ENCODE data around the gene ASF1B. TPM values are rescaled to one million over a fixed set of nuclear protein-coding genes. Genes with fewer than 3 reads are reported as not detected.
"Not testable (repeated sequence)": the region's sequence is repeated elsewhere in the genome, so short reads cannot be mapped to it uniquely, and the experiment has no call there.

ASF1B gene
- total RNA-seq (0.26 and 2.6 TPM in 2 replicates), polyA plus RNA-seq (6.5 and 26.2 TPM in 2 replicates), polyA minus RNA-seq (ENCODE audit: low replicate concordance) (5.1 and 35.9 TPM in 2 replicates)
- polyA plus RNA-seq (2012) = 6.4 and 27.2 TPM in 2 replicates

DNA sequence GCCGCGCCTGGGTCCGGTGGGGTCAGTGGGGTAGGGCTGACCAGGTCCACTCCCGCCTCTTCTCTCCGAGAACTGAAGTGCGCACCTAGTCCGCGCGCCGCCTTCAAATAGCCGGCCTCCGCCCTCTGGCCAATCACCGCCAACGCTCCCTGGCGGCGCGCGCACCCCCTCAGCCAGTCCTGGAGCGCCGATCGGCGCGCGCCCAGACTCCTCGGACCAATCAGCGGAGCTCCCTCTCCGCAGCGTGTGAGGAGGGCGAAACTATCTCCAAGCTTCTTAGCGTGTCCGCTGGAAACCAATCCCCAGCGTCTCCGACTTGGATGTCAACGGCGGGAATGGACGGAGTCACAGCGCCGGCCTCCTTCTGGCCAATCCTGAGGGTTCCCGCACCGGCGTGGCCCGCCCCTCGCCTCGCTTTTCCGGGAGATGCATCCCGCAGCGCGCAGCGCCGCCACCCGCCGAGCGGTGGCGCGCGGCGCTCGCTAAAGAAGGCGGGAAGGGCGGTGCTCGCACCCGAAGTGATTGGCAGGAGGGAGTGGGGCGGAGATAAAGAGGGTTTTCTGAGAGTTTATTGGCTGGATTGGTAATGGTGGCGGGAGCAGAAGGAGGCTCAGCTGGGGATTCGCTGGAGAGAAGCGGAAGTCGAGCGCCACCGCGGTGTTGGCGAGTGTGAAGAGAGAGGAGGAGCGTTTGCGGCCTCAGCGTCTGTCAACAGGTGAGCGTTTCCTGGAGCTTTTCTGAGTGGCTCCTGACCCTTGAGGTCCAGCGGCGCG, at the start of gene ASF1B:
Gene ASF1B, minus strand, starts transcription at position 81 of the 773 bp plus-strand sequence. CDS start 133 bp downstream, outside the sequence.
- Histone ChIP-seq H3K9me3 (ENCODE audit: control insufficient read depth, insufficient read depth, low read depth, low read length) (no peaks in the 10 kb centered on the region), H3K27me3 (ENCODE audit: control insufficient read depth, insufficient read depth, low read length) (no peaks in the 10 kb centered on the region), H3K4me1 (ENCODE audit: control insufficient read depth, extremely low read depth, insufficient read depth, low read length) (peaks cover 5% of the 10 kb centered on the region), H2AFZ (ENCODE audit: low read length) (peak within 1 kb of the TSS; percentile 91), H3K9ac (ENCODE audit: insufficient read depth, low read length) (peak within 1 kb of the TSS; percentile 82), H3K27ac (ENCODE audit: insufficient read depth, low read length) (peak within 1 kb of the TSS; percentile 85), H3K4me3 (replicated peaks in 1 of 4; ENCODE audit: control extremely low read depth in 1 of 4, insufficient read depth in 1 of 4, low read depth in 3 of 4, low read length in 4 of 4) (peak within 1 kb of the TSS; percentile 77 to 85 (median 80)), H3K36me3 (ENCODE audit: control insufficient read depth, insufficient read depth, low read length) (no peaks in the 10 kb centered on the region), H3K4me2 (ENCODE audit: extremely low read depth, insufficient read depth, low read length) (peak within 1 kb of the TSS; percentile 89), H3K79me2 (ENCODE audit: control insufficient read depth, insufficient read depth, low read length) (peaks cover 13% of the 10 kb centered on the region), H4K20me1 (ENCODE audit: control insufficient read depth, extremely low read depth, insufficient read depth, low read length) (no peaks in the 10 kb centered on the region)
- TF ChIP-seq, protein P1, sequence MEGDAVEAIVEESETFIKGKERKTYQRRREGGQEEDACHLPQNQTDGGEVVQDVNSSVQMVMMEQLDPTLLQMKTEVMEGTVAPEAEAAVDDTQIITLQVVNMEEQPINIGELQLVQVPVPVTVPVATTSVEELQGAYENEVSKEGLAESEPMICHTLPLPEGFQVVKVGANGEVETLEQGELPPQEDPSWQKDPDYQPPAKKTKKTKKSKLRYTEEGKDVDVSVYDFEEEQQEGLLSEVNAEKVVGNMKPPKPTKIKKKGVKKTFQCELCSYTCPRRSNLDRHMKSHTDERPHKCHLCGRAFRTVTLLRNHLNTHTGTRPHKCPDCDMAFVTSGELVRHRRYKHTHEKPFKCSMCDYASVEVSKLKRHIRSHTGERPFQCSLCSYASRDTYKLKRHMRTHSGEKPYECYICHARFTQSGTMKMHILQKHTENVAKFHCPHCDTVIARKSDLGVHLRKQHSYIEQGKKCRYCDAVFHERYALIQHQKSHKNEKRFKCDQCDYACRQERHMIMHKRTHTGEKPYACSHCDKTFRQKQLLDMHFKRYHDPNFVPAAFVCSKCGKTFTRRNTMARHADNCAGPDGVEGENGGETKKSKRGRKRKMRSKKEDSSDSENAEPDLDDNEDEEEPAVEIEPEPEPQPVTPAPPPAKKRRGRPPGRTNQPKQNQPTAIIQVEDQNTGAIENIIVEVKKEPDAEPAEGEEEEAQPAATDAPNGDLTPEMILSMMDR (conservative IDR thresholded peaks at IDR 0.05 in 1 of 2, IDR thresholded peaks at IDR 0.05 in 1 of 2; ENCODE audit: low read depth in 1 of 2, low read length in 2 of 2) = peak; percentile 64 to 68
- TF ChIP-seq EZH2 (IDR thresholded peaks at IDR 0.05; ENCODE audit: low read length, missing control alignments) = no peak
- peak; percentile 100 for DNase-seq (ENCODE audit: low read depth in 2 of 2)

DNA sequence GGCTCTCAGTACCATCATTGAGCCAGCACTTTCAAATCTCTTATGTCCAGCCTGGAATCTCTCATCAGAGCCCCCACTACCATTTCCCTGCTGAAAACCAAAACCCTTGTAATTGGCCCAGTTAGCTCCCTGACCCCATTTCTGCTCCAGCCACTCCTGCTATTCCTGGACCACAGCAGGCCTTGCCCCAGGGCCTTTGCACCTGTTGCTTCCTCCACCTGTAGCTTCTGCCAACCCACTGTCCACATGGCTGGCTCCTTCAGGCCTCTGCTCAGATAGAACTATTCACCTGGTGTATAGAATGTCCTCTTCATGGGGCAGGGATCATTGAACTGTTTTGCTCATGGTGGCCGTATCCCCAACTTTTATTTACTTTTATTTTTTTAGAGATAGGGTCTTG, 49.3 kb upstream of the ASF1B start:
- not testable (repeated sequence) for H3K4me2 ChIP-seq (ENCODE audit: extremely low read depth, insufficient read depth, low read length); H3K4me1 ChIP-seq (ENCODE audit: control insufficient read depth, extremely low read depth, insufficient read depth, low read length); H3K36me3 ChIP-seq (ENCODE audit: control insufficient read depth, insufficient read depth, low read length); DNase-seq (ENCODE audit: low read depth in 2 of 2); H3K4me3 ChIP-seq (replicated peaks in 1 of 4; ENCODE audit: control extremely low read depth in 1 of 4, insufficient read depth in 1 of 4, low read depth in 3 of 4, low read length in 4 of 4); H4K20me1 ChIP-seq (ENCODE audit: control insufficient read depth, extremely low read depth, insufficient read depth, low read length); H3K27ac ChIP-seq (ENCODE audit: insufficient read depth, low read length); H3K9ac ChIP-seq (ENCODE audit: insufficient read depth, low read length); H3K9me3 ChIP-seq (ENCODE audit: control insufficient read depth, insufficient read depth, low read depth, low read length); H2AFZ ChIP-seq (ENCODE audit: low read length); H3K79me2 ChIP-seq (ENCODE audit: control insufficient read depth, insufficient read depth, low read length); H3K27me3 ChIP-seq (ENCODE audit: control insufficient read depth, insufficient read depth, low read length)

DNA sequence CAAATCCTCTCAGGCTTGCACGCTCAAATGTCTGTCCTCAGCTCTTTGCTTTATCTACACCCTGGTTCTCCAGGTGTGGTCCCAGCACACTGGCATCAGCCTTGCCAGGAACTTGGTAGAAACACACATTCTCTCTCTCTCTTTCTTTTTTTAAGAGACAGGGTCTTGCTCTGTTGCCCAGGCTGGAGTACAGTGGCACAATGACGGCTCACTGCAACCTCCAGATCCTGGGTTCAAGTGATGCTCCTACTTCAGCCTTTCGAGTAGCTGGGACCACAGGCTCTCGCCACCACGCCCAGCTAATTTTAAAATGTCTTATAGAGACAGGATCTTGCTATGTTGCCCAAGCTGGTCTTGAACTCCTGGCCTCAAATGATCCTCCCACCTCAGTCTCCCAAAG, 48.8 kb upstream of the ASF1B start:
- no peak for DNase-seq (ENCODE audit: low read depth in 2 of 2)
- Histone ChIP-seq H3K79me2 (ENCODE audit: control insufficient read depth, insufficient read depth, low read length) (no peaks in the 10 kb centered on the region), H3K4me2 (ENCODE audit: extremely low read depth, insufficient read depth, low read length) (no peak overlapping the region), H3K4me3 (replicated peaks in 1 of 4; ENCODE audit: control extremely low read depth in 1 of 4, insufficient read depth in 1 of 4, low read depth in 3 of 4, low read length in 4 of 4) (no peak overlapping the region), H3K9me3 (ENCODE audit: control insufficient read depth, insufficient read depth, low read depth, low read length) (no peaks in the 10 kb centered on the region), H3K36me3 (ENCODE audit: control insufficient read depth, insufficient read depth, low read length) (no peaks in the 10 kb centered on the region), H4K20me1 (ENCODE audit: control insufficient read depth, extremely low read depth, insufficient read depth, low read length) (no peaks in the 10 kb centered on the region), H3K4me1 (ENCODE audit: control insufficient read depth, extremely low read depth, insufficient read depth, low read length) (no peaks in the 10 kb centered on the region), H3K27me3 (ENCODE audit: control insufficient read depth, insufficient read depth, low read length) (no peaks in the 10 kb centered on the region), H3K27ac (ENCODE audit: insufficient read depth, low read length) (no peak overlapping the region), H2AFZ (ENCODE audit: low read length) (no peak overlapping the region), H3K9ac (ENCODE audit: insufficient read depth, low read length) (no peak overlapping the region)
- TF ChIP-seq, protein P1 (conservative IDR thresholded peaks at IDR 0.05 in 1 of 2, IDR thresholded peaks at IDR 0.05 in 1 of 2; ENCODE audit: low read depth in 1 of 2, low read length in 2 of 2) = no peak
- no peak for TF ChIP-seq EZH2 (IDR thresholded peaks at IDR 0.05; ENCODE audit: low read length, missing control alignments)

Data from fibroblast of lung (primary cell).